H1 (cell line): ENCODE results near the gene UQCRQ.

ENCODE experiments used
- CBX5 ChIP-seq: fragments of 300-800, 300-1000 bp; sonication (generic); IDR thresholded peaks from 2 replicates; pipeline ENCODE4 v1.7.1; 2016; ENCODE audit warnings: antibody characterized with exemption, low read length, low read depth
- CREB1 ChIP-seq: IDR thresholded peaks from 2 replicates; pipeline ENCODE4 v1.6.1; 2012; ENCODE audit warnings: inconsistent platforms
- GABPA ChIP-seq: IDR thresholded peaks from 2 replicates; pipeline ENCODE4 v1.6.1; 2011; ENCODE audit warnings: mild to moderate bottlenecking, low read length, moderate library complexity, borderline replicate concordance; ENCODE audit not compliant: insufficient read depth
- NANOG ChIP-seq: IDR thresholded peaks from 2 replicates; pipeline ENCODE4 v1.6.1; 2011; ENCODE audit warnings: low read length, low read depth, mild to moderate bottlenecking, inconsistent platforms; ENCODE audit not compliant: insufficient read depth, poor library complexity, severe bottlenecking
- PHF8 ChIP-seq: fragments of 200-600 bp; sonication (generic); conservative IDR thresholded peaks from 2 replicates; pipeline ENCODE4 v1.7.1; 2012; ENCODE audit warnings: low read depth, mild to moderate bottlenecking, inconsistent platforms, low read length, moderate library complexity
- POLR2AphosphoS5 ChIP-seq: IDR thresholded peaks from 2 replicates; pipeline ENCODE4 v1.6.1; 2011; ENCODE audit warnings: low read depth, low read length
- RFX5 ChIP-seq: IDR thresholded peaks from 2 replicates; pipeline ENCODE4 v1.6.1; 2011; ENCODE audit warnings: low read depth, low read length, improper control_type of control experiment, borderline replicate concordance
- RNF2 ChIP-seq: fragments of 200-900, 300-1000 bp; sonication (generic); IDR thresholded peaks from 2 replicates; pipeline ENCODE4 v1.7.1; 2016; ENCODE audit warnings: borderline replicate concordance, low read depth, mild to moderate bottlenecking, antibody characterized with exemption, low read length; ENCODE audit not compliant: poor library complexity, severe bottlenecking; ENCODE audit errors: missing control alignments
- SRF ChIP-seq: IDR thresholded peaks from 2 replicates; pipeline ENCODE4 v1.6.1; 2011; ENCODE audit warnings: mild to moderate bottlenecking, low read depth, low read length, moderate library complexity
- TAF1 ChIP-seq: IDR thresholded peaks from 2 replicates; pipeline ENCODE4 v1.6.1; 2011; ENCODE audit warnings: mild to moderate bottlenecking, low read depth, low read length
- TF ChIP-seq, protein P1 (sequence below), 3 experiments: IDR thresholded peaks; 1 replicate in 2 of 3; 2 replicates in 1 of 3; pipeline versions ENCODE4 v1.5.1 to v1.6.1; 2011; ENCODE audit warnings: low read length in 3 of 3, mild to moderate bottlenecking in 3 of 3, inconsistent platforms in 2 of 3, low read depth in 1 of 3, moderate library complexity in 1 of 3; ENCODE audit not compliant: insufficient read depth in 1 of 3; ENCODE audit errors: control extremely low read depth in 1 of 3
- TF ChIP-seq, protein P2 (sequence below): IDR thresholded peaks from 2 replicates; pipeline ENCODE4 v1.6.1; 2012; ENCODE audit warnings: inconsistent platforms

DNA sequence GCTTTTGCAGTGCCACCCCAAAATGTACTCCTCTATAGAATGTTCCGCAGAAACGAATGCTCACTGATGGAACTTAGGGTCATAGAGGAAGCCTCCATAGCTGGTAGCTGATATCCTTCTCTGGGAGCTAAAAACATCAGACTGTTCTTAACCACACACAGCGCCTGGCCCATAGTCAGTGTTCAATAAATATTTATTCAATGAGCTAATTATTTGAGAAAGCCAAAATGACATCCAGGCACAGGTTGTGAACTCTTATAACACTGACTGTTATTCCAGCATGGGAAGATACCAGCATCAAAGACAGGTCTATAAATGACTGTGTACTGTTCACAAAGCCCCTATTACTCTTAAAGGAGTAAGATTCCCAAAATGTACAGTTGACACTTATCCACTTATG, 13.1 kb upstream of the UQCRQ start:
- TF ChIP-seq, protein P1, sequence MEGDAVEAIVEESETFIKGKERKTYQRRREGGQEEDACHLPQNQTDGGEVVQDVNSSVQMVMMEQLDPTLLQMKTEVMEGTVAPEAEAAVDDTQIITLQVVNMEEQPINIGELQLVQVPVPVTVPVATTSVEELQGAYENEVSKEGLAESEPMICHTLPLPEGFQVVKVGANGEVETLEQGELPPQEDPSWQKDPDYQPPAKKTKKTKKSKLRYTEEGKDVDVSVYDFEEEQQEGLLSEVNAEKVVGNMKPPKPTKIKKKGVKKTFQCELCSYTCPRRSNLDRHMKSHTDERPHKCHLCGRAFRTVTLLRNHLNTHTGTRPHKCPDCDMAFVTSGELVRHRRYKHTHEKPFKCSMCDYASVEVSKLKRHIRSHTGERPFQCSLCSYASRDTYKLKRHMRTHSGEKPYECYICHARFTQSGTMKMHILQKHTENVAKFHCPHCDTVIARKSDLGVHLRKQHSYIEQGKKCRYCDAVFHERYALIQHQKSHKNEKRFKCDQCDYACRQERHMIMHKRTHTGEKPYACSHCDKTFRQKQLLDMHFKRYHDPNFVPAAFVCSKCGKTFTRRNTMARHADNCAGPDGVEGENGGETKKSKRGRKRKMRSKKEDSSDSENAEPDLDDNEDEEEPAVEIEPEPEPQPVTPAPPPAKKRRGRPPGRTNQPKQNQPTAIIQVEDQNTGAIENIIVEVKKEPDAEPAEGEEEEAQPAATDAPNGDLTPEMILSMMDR (IDR thresholded peaks at IDR 0.05; ENCODE audit: control extremely low read depth in 1 of 3, insufficient read depth in 1 of 3, low read depth in 1 of 3, low read length in 3 of 3) = no peak
- no peak for TF ChIP-seq POLR2AphosphoS5
- TF ChIP-seq, protein P2, sequence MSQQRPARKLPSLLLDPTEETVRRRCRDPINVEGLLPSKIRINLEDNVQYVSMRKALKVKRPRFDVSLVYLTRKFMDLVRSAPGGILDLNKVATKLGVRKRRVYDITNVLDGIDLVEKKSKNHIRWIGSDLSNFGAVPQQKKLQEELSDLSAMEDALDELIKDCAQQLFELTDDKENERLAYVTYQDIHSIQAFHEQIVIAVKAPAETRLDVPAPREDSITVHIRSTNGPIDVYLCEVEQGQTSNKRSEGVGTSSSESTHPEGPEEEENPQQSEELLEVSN = no peak
- TF ChIP-seq RFX5 = no peak
- TF ChIP-seq SRF = no peak
- no peak for TF ChIP-seq NANOG
- TF ChIP-seq RNF2 = no peak
- TF ChIP-seq GABPA = no peak
- TF ChIP-seq PHF8 = no peak
- TF ChIP-seq CBX5 = no peak
- TF ChIP-seq CREB1 = no peak
- TF ChIP-seq TAF1 = no peak
